A549 treated with AZD9567 at 1 μM for 4 hours (cell line): Measurements from ENCODE around the gene ZNF425. TPM values are rescaled to one million over a fixed set of nuclear protein-coding genes. Genes with fewer than 3 reads are reported as not detected.

ENCODE experiments used
- total RNA-seq: library from RNA; stranded (reverse); fragments of 200-300 nt; extraction: Qiagen RNA extraction; gene quantifications from 5 replicates; pipeline ENCODE4 v1.2.3, GENCODE V29; 2022; ENCODE audit not compliant: insufficient read depth

Gene ZNF425
- 1.7 to 9.6 TPM (median 1.9 TPM) in 5 replicates for total RNA-seq

GRCh38 chr7:149125863-149126661 lies at the start of gene ZNF425:
Gene ZNF425 (minus strand): TSS chr7:149126324. CDS start chr7:149126213, 111 bp downstream.

GRCh38 chr7:149147072-149147751 lies 21.1 kb upstream of the ZNF425 start, which contains the start of gene ZNF398:
Gene ZNF398 (plus strand): TSS chr7:149147453. CDS start chr7:149147743, 290 bp downstream.

GRCh38 chr7:149090397-149091195 lies 35.5 kb downstream of the ZNF425 start, which contains the start of gene ZNF786:
Gene ZNF786 (minus strand): TSS chr7:149090718. CDS start chr7:149090640, 78 bp downstream.

Other genes starting within 250 kb of the ZNF425 start
- gene EZH2, start 242.0 kb downstream of the ZNF425 start, total RNA-seq: 21.5 to 28.5 TPM (median 23.7 TPM) in 5 replicates
- gene PDIA4, start 97.8 kb downstream of the ZNF425 start, total RNA-seq: 162 to 178 TPM (median 175 TPM) in 5 replicates
- gene ZNF786, start 35.6 kb downstream of the ZNF425 start, total RNA-seq: 6.8 to 7.7 TPM (median 7.1 TPM) in 5 replicates
- 8.8 to 12.1 TPM (median 10.0 TPM) in 5 replicates for gene ZNF398, start 21.1 kb upstream of the ZNF425 start, total RNA-seq
- gene ZNF282, start 69.2 kb upstream of the ZNF425 start, total RNA-seq: 20.6 to 25.8 TPM (median 24.4 TPM) in 5 replicates
- 10.1 to 11.8 TPM (median 11.3 TPM) in 5 replicates for gene ZNF212, start 113.3 kb upstream of the ZNF425 start, total RNA-seq
- 3.6 to 6.5 TPM (median 6.0 TPM) in 5 replicates for gene ZNF783, start 135.9 kb upstream of the ZNF425 start, total RNA-seq